PC-3 (cell line): ENCODE measurements around the gene TF. TPM values are rescaled to one million over a fixed set of nuclear protein-coding genes. Genes with fewer than 3 reads are reported as not detected.

Experiments used
- ATAC-seq: fragments of 200-7000 bp; cut with Tn5 transposase; 2 replicates; pipeline ENCODE4 v1.9.1; 2020; ENCODE audit warnings: mild to moderate bottlenecking, moderate library complexity
- BruUV-seq: library from RNA; stranded (reverse); fragments of 400-500 nt; replicated peaks from 2 replicates; lab custom pipeline; 2021; lab: Mats Ljungman, UMichigan
- CTCF ChIA-PET: fragments of 300-600 bp; sonication (Branson Sonifier 250); formaldehyde crosslinking; loops from one replicate; lab custom pipeline; 2022; ENCODE audit warnings: antibody characterized with exemption; lab: Charles Lee
- POLR2A ChIA-PET: fragments of 300-600 bp; sonication (Branson Sonifier 250); formaldehyde crosslinking; loops from one replicate; lab custom pipeline; 2022; ENCODE audit warnings: antibody characterized with exemption; ENCODE audit not compliant: unreplicated experiment; lab: Charles Lee
- DNase-seq: peaks from one replicate; pipeline ENCODE4 v3.0.0-alpha.2; 2015
- H2AFZ ChIP-seq: fragments of 300-600 bp; sonication (generic); 2 replicates; pipeline ENCODE4 v1.6.0; 2016; ENCODE audit warnings: antibody characterized with exemption, low read length
- H3F3A ChIP-seq: fragments of 300-600 bp; sonication (generic); one replicate; pipeline ENCODE4 v1.6.0; 2017; ENCODE audit warnings: antibody characterized with exemption, low read length, control low read depth, mild to moderate bottlenecking; ENCODE audit not compliant: unreplicated experiment
- H3K27ac ChIP-seq: fragments of 300-600 bp; sonication (generic); 2 replicates; pipeline ENCODE4 v1.5.1; 2016; ENCODE audit warnings: mild to moderate bottlenecking, low read length
- H3K27me3 ChIP-seq: fragments of 300-600 bp; sonication (generic); 2 replicates; pipeline ENCODE4 v1.6.1; 2016; ENCODE audit warnings: low read length, mixed read lengths
- H3K36me3 ChIP-seq: fragments of 300-600 bp; sonication (generic); 2 replicates; pipeline ENCODE4 v1.6.1; 2016; ENCODE audit warnings: low read depth, mixed run types, low read length, mixed read lengths
- H3K4me1 ChIP-seq: fragments of 300-600 bp; sonication (generic); 2 replicates; pipeline ENCODE4 v1.5.1; 2016; ENCODE audit warnings: low read length; ENCODE audit not compliant: insufficient read depth
- H3K4me2 ChIP-seq: fragments of 300-600 bp; sonication (generic); 2 replicates; pipeline ENCODE4 v1.6.0; 2016; ENCODE audit warnings: low read length
- H3K4me3 ChIP-seq: fragments of 300-600 bp; sonication (generic); 2 replicates; pipeline ENCODE4 v1.5.1; 2016; ENCODE audit warnings: mild to moderate bottlenecking, low read length, mixed read lengths
- H3K79me2 ChIP-seq: fragments of 300-600 bp; sonication (generic); 2 replicates; pipeline ENCODE4 v1.6.1; 2017; ENCODE audit warnings: low read length, mixed read lengths
- H3K9ac ChIP-seq: fragments of 300-600 bp; sonication (generic); 2 replicates; pipeline ENCODE4 v1.6.0; 2016; ENCODE audit warnings: mild to moderate bottlenecking, low read length
- H3K9me2 ChIP-seq: fragments of 300-600 bp; sonication (generic); replicated peaks from 2 replicates; pipeline ENCODE4 v1.6.1; 2016; ENCODE audit warnings: mixed run types, low read length, mixed read lengths
- H3K9me3 ChIP-seq: fragments of 300-600 bp; sonication (generic); 2 replicates; pipeline ENCODE4 v1.6.1; 2016; ENCODE audit warnings: low read length, mixed read lengths
- H4K20me1 ChIP-seq: fragments of 300-600 bp; sonication (generic); 2 replicates; pipeline ENCODE4 v1.6.1; 2016; ENCODE audit warnings: low read length, mixed read lengths
- EZH2 ChIP-seq: fragments of 300-600 bp; sonication (generic); IDR thresholded peaks from one replicate; pipeline ENCODE4 v1.6.1; 2017; ENCODE audit warnings: antibody characterized with exemption, mild to moderate bottlenecking, low read length; ENCODE audit not compliant: unreplicated experiment
- EZH2phosphoT487 ChIP-seq: fragments of 300-600 bp; sonication (generic); IDR thresholded peaks from 2 replicates; pipeline ENCODE4 v1.6.1; 2018; ENCODE audit warnings: mild to moderate bottlenecking, antibody characterized with exemption, low read length, borderline replicate concordance
- intact Hi-C: fragments of 100-400 bp; cut with micrococcal nuclease; formaldehyde crosslinking; loops from 2 replicates; pipeline ENCODE4 v1.9.0; 2023
- total RNA-seq: library from RNA; depleted of rRNA; stranded (reverse); fragments of >200 nt; gene quantifications from 2 replicates; pipeline ENCODE4 v1.2.3, GENCODE V29; 2014
- TF ChIP-seq, protein P1 (sequence below): fragments of 300-600 bp; sonication (generic); conservative IDR thresholded peaks from 2 replicates; pipeline ENCODE4 v1.5.1; 2017; ENCODE audit warnings: antibody characterized with exemption, low read depth, mild to moderate bottlenecking, low read length

TF gene
- total RNA-seq, 1 experiment from 2014 or later = not detected

DNA sequence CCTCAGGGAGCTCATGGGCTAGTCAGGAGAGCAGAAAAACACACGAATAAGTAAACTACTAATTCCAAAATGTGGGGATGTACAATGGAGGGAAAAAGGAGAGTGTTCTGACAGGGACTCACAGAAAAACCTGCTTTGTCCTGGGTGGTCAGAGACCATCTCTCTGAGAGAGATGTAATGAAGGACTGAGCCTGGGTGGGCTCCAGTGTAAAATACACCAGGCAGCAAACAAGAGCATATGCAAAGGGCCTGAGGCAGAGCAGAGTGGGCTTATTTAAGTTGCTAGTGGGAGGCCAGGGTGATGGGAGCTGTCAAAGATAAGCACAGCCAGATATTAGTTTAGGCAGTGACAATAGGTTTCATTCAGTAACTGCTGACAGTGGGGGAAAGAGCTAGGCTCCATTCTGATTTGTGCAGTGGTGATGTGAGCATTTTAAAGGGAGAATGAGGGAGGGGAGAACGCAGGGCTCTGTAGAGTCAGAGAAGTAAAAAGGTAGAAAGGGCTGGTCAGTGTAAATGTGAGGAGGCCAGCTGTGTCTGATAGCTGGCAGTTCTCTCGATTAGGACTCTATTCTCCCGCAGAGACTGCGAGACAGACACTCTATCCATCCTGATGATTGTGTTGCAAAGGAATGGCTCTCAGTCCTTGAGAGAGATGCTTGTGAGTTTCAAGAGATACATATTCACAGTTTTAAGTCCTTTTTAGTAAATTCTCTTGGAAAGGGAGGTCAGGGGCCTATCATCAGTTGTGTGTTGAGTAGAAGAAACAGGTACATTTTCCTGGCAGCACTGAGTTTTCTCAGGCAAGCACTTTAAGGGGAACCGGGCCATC lies 3.5 kb downstream of the TF start:
- no peaks in the 10 kb centered on the region for H3K79me2 ChIP-seq
- DNase-seq = no peak
- no peaks in the 10 kb centered on the region for H3F3A ChIP-seq
- no peaks in the 10 kb centered on the region for H3K9me2 ChIP-seq
- no peak overlapping the region for H2AFZ ChIP-seq
- no peak overlapping the region for H3K4me3 ChIP-seq
- POLR2A ChIA-PET = no interaction called here
- no peaks in the 10 kb centered on the region for H3K9me3 ChIP-seq
- no peaks in the 10 kb centered on the region for H4K20me1 ChIP-seq
- no TSS peak for BruUV-seq
- no peaks in the 10 kb centered on the region for H3K27me3 ChIP-seq
- no peak overlapping the region for H3K4me2 ChIP-seq
- CTCF ChIA-PET = interaction anchor here (0.6 kb wide), 1 partner anchor 25 kb away, joined by 3 read pairs; no protein-coding TSS in a partner anchor
- TF ChIP-seq, protein P1, sequence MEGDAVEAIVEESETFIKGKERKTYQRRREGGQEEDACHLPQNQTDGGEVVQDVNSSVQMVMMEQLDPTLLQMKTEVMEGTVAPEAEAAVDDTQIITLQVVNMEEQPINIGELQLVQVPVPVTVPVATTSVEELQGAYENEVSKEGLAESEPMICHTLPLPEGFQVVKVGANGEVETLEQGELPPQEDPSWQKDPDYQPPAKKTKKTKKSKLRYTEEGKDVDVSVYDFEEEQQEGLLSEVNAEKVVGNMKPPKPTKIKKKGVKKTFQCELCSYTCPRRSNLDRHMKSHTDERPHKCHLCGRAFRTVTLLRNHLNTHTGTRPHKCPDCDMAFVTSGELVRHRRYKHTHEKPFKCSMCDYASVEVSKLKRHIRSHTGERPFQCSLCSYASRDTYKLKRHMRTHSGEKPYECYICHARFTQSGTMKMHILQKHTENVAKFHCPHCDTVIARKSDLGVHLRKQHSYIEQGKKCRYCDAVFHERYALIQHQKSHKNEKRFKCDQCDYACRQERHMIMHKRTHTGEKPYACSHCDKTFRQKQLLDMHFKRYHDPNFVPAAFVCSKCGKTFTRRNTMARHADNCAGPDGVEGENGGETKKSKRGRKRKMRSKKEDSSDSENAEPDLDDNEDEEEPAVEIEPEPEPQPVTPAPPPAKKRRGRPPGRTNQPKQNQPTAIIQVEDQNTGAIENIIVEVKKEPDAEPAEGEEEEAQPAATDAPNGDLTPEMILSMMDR = no peak
- TF ChIP-seq EZH2phosphoT487 (no peak), EZH2 (no peak)
- no peaks in the 10 kb centered on the region for H3K4me1 ChIP-seq
- no peaks in the 10 kb centered on the region for H3K36me3 ChIP-seq
- H3K9ac ChIP-seq = no peak overlapping the region
- ATAC-seq = no peak
- H3K27ac ChIP-seq = no peak overlapping the region
- intact Hi-C loops = no loop called here

DNA sequence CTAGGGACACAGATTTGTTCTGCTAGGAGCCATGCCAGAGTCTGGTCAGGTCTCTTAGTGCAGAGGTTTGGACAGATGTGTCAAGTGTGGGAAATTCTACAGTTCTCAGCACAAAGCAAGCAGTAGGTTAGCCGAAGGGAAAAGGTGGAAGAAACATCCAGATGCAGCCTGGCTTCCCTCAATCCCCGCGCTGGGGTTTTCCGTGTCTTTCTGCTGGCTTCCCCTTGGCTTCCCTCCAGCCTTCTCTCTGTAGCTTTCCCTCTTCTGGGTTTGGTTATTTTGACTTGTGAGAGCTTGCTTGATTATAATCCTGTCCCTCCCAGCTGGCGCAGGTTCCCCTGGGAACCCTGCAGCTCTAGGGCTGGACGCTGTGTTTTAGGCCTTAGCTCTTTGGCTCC lies 4.1 kb downstream of the TF start:
- Histone ChIP-seq H2AFZ (no peak overlapping the region), H3K9me3 (no peaks in the 10 kb centered on the region), H3F3A (no peaks in the 10 kb centered on the region), H3K79me2 (no peaks in the 10 kb centered on the region), H3K27ac (no peak overlapping the region), H3K4me2 (no peak overlapping the region), H4K20me1 (no peaks in the 10 kb centered on the region), H3K4me1 (no peaks in the 10 kb centered on the region), H3K27me3 (no peaks in the 10 kb centered on the region), H3K9me2 (no peaks in the 10 kb centered on the region), H3K9ac (no peak overlapping the region), H3K36me3 (no peaks in the 10 kb centered on the region), H3K4me3 (no peak overlapping the region)
- ChIA-PET CTCF (interaction anchor here (0.6 kb wide), 1 partner anchor 24 kb away, joined by 3 read pairs; no protein-coding TSS in a partner anchor), POLR2A (no interaction called here)
- no TSS peak for BruUV-seq
- ATAC-seq = no peak
- intact Hi-C loops = no loop called here
- no peak for DNase-seq
- no peak for TF ChIP-seq EZH2phosphoT487
- TF ChIP-seq, protein P1 = no peak
- TF ChIP-seq EZH2 = no peak
